HG02981 (cell line): ENCODE data around the gene COMMD10.
A peak's percentile ranks its signal among the peaks of the same experiment; 100 is the strongest.
"Not testable (repeated sequence)": the region's sequence is repeated elsewhere in the genome, so short reads cannot be mapped to it uniquely, and the experiment has no call there.

Source experiments
- ATAC-seq: cut with Tn5 transposase; IDR thresholded peaks from one replicate; pipeline ENCODE4 v1.9.1; 2021; ENCODE audit warnings: mild to moderate bottlenecking, moderate library complexity; ENCODE audit not compliant: unreplicated experiment

Gene COMMD10

DNA sequence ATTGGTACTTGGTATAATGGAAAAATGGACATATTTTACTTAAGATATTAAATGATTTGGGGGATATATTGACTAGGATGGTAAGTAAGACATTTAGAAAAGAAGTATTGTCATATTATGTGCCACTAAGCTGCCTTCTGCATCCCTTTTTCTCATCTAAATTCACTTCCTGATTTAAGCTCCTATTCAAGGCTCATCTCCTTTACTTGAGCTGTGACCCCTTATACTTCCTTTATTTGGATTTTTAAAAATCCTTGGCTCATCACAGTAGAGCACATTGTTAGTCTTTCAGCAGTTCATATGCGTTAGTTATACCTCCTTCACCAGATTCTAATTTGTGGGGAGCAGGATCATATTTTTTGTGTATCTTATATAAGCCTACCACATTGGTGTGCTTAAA, 6.6 kb downstream of the COMMD10 start:
- ATAC-seq, result no peak

GRCh38 chr5:116097301-116097700, 12.5 kb downstream of the COMMD10 start:
- no peak for ATAC-seq

GRCh38 chr5:116098998-116099397, 14.2 kb downstream of the COMMD10 start:
- ATAC-seq, result no peak

DNA sequence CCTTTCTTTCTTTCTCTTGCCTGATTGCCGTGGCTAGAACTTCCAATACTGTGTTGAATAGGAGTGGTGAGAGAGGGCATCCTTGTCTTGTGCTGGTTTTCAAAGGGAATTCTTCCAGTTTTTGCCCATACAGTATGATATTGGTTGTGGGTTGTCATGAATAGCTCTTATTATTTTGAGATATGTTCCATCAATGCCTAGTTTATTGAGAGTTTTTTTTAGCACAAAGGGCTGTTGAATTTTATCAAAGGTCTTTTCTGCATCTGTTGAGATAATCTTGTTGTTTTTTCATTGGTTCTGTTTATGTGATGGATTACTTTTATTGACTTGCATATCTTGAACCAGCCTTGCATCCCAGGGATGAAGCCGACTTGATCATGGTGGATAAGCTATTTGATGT, 20.1 kb downstream of the COMMD10 start:
- not testable (repeated sequence) for ATAC-seq

DNA sequence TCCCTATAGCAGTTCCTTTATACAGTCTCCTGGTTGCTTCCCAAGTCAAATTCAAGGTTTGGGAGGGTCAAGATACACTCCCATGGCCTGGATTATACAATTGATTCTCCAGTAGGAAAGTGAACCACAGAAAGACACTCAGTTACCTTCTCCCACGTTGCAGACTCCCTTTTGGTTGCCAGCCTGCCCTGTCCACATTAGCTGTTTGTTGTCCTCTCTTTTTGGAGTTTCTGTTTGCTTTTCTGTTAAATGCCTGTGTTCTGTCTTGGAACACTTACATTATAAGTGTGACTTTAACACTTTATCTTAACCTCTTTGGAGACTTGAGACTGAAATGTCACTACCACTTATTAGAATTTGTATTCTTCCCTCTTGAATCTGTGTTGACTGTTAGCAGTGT, 30.3 kb downstream of the COMMD10 start:
- ATAC-seq, result no peak

DNA sequence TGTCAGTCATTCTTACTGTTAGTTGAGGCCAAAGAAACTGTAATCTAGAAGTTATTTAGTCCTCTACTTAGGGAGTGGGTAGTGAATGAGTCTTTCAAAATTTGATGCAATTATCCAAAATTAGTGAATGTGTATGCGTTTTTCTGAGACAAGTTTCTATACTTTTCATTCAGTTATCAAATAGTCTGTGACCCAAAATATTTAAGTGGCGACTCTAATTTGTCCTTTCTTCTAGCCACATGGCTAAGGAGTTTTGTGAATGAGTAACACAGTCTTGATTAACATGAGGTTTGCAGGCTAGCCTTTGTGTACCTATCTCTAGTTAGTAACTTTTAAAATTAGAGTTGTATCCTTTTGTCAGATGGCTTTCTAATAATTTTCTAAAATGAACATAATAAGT, 45.6 kb downstream of the COMMD10 start:
- ATAC-seq, result no peak

- no peak for ATAC-seq
Observed at GRCh38 chr5:116130976-116131375, 46.2 kb downstream of the COMMD10 start.

GRCh38 chr5:116133281-116133680, 48.5 kb downstream of the COMMD10 start:
- ATAC-seq, result no peak

GRCh38 chr5:116135344-116135743, 50.5 kb downstream of the COMMD10 start:
- peak; percentile 99 for ATAC-seq

GRCh38 chr5:116137544-116138378, 52.9 kb downstream of the COMMD10 start:
- peak; percentile 37 for ATAC-seq

- ATAC-seq, result no peak
Observed at GRCh38 chr5:116142495-116142894, 57.7 kb downstream of the COMMD10 start.

DNA sequence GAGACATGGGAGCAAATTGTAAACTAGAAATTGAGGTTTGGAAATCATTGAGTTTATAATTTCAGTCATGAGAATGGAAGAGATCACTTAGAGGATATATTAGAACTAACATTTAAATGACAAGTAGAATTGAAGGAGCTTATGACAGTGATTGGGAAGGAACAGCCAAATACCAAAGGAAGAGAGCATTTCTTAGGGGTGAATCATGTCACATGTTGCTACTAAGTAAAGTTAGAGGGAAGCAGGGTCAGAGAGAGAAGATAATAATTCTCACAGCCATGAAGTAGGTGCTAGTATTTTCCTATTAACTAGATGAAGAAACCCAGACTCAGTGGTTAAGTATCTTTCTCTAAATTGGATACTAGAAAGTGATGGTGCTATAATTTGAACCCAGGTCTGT, 59.3 kb downstream of the COMMD10 start:
- no peak for ATAC-seq

DNA sequence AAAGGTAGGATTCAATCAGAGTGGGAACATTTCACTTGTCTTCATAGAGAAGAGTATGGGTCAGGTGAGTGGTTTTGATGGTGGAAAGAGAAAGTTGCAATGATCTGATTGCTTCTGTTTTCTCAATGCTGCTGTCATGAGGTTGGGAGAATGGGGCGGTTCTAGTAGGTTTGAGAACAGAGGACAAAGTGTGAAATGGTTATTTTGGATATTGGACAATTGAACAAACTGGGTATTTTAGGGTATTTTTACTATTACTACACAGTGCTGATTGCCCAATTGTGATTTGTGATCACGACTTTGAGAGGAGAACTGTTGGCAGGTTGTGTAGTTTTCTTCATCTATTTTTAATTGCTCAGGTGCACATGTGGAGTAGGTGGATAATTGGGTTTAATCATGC, 60.2 kb downstream of the COMMD10 start:
- no peak for ATAC-seq

- no peak for ATAC-seq
Observed at GRCh38 chr5:116145416-116145815, 60.6 kb downstream of the COMMD10 start.

GRCh38 chr5:116152169-116152568, 67.3 kb downstream of the COMMD10 start:
- no peak for ATAC-seq

DNA sequence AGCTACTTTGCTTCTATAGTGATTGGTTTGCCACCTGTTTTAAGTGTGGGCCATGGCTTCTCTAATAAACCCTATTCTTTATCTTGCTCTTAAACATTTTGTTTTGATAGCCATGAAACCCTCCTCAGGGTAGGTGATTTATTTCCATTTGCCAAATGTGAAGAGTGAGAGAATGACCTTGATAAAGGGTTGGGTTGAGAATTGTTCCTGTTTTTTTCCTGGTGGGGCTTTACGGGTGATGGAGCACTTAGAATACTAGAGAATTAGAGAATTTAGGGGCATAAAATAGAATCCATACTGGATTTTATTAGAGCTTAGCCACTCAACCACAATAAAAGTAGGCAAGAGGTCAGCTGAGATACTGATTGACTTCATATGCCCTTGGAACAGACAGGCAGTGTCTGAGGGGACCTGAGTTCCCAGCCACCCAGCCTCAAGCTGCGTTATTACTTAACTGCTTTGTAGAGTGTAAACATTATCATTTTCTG, 68.9 kb downstream of the COMMD10 start:
- no peak for ATAC-seq

GRCh38 chr5:116154252-116154651, 69.4 kb downstream of the COMMD10 start:
- ATAC-seq, result no peak

- ATAC-seq, result no peak
Observed at GRCh38 chr5:116154931-116155330, 70.1 kb downstream of the COMMD10 start.

DNA sequence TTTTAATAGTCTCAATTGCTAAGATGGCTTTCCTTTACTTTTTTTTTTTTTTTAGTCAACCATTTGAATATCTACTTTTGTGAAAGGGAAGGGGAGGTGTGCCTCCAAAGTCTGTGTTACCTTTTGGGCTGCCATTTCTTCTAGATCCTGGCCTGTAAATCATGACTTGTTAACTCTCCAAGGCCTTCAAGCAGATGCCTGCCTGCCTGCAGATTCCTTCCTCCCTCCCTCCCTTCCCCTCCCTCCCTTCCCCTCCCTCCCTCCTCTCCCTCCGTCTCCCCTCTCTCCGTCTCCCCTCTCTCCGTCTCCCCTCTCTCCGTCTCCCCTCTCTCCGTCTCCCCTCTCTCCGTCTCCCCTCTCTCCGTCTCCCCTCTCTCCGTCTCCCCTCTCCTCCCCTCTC, 73.1 kb downstream of the COMMD10 start:
- ATAC-seq, result no peak

GRCh38 chr5:116159006-116159405, 74.2 kb downstream of the COMMD10 start:
- ATAC-seq, result no peak

- ATAC-seq, result no peak
Observed at GRCh38 chr5:116174111-116174510, 89.3 kb downstream of the COMMD10 start.

- ATAC-seq, result no peak
Observed at GRCh38 chr5:116176121-116176520, 91.3 kb downstream of the COMMD10 start.

- ATAC-seq, result no peak
Observed at GRCh38 chr5:116178925-116179324, 94.1 kb downstream of the COMMD10 start.
